ENCODE results near the gene FARSA. TPM values are rescaled to one million over a fixed set of nuclear protein-coding genes. Genes with fewer than 3 reads are reported as not detected.

FARSA gene
- total RNA-seq, 2 donors from 2014 or later: 31.8 to 76.8 TPM

DNA sequence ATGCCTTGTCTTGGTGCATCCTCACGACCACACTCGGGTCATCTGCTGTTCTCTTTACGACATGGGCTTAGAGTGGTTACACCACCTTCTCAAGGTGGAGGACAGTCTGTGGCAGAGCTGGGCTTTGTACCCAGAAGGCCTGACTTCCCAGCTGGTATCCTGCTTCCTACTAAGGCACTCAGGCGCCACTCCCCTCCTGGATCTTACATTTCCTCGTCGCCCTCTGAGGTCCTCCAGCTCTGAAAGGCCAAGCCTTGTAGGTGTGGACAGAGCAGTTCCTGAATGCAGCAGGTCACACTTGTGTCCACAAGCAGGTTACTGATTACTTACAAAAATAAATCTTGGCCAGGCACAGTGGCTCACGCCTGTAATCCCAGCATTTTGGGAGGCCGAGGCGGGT lies 26.3 kb downstream of the FARSA start:
- ATAC-seq (ENCODE audit: insufficient number of reproducible peaks, low FRiP score, low read depth): no peak
- no peaks in the 10 kb centered on the region for H3K9me3 ChIP-seq
- no peak for DNase-seq (ENCODE audit: low spot score)

GRCh38 chr19:12899891-12900518 lies 33.5 kb downstream of the FARSA start:
- Histone ChIP-seq H3K27ac (no peak overlapping the region), H3K27me3 (replicated peaks; ENCODE audit: insufficient read depth) (no peaks in the 10 kb centered on the region), H3K9me3 (no peaks in the 10 kb centered on the region), H3K36me3 (peaks cover 20% of the 10 kb centered on the region), H3K4me1 (ENCODE audit: control insufficient read depth in 1 of 2, low read depth in 2 of 2) (no peaks in the 10 kb centered on the region), H3K4me3 (no peak overlapping the region)
- DNase-seq (ENCODE audit: low spot score) (no peak), ATAC-seq (ENCODE audit: insufficient number of reproducible peaks, low FRiP score, low read depth) (no peak)
- no peak for TF ChIP-seq CTCF (IDR thresholded peaks at IDR 0.05)

More for the DNA sequence above, 26.3 kb downstream of the FARSA start:
- no peaks in the 10 kb centered on the region for H3K36me3 ChIP-seq
- H3K4me3 ChIP-seq: no peak overlapping the region
- no peak for TF ChIP-seq CTCF (IDR thresholded peaks at IDR 0.05)
- H3K4me1 ChIP-seq (ENCODE audit: control insufficient read depth in 1 of 2, low read depth in 2 of 2): peaks cover 0 to under 1% of the 10 kb centered on the region in 2 donors
- no peaks in the 10 kb centered on the region for H3K27me3 ChIP-seq (replicated peaks; ENCODE audit: insufficient read depth)
- H3K27ac ChIP-seq: no peak overlapping the region

DNA sequence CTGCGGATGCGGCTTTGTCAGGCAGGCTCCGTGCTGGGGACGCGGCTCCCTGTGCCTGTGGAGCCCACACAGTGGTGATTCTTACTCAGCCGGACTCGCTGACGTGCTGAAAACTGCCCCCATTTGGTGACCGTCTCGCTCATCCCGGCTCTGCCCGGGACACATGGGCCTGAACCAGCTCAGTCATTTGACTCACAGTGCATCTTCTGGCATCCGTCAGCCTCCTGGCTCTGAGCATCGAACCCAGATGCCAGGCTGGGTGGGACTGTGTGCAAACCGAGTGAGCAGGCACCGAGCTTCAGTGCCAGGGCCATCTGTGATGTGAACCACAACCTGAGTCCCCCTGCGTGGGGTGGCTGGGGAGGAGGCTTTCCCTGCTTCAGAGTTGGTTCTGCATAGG lies 37.1 kb downstream of the FARSA start:
- DNase-seq (ENCODE audit: low spot score): no peak
- peaks cover 4 to 11% of the 10 kb centered on the region in 2 donors for H3K4me1 ChIP-seq (ENCODE audit: control insufficient read depth in 1 of 2, low read depth in 2 of 2)
- no peak for TF ChIP-seq CTCF (IDR thresholded peaks at IDR 0.05)
- H3K27me3 ChIP-seq (replicated peaks; ENCODE audit: insufficient read depth): no peaks in the 10 kb centered on the region
- no peak for ATAC-seq (ENCODE audit: insufficient number of reproducible peaks, low FRiP score, low read depth)
- no peak overlapping the region for H3K27ac ChIP-seq
- peaks cover 20% of the 10 kb centered on the region for H3K36me3 ChIP-seq
- no peaks in the 10 kb centered on the region for H3K9me3 ChIP-seq
- H3K4me3 ChIP-seq: no peak overlapping the region

GRCh38 chr19:12893582-12893981 lies 39.9 kb downstream of the FARSA start:
- DNase-seq (ENCODE audit: low spot score): no peak

DNA sequence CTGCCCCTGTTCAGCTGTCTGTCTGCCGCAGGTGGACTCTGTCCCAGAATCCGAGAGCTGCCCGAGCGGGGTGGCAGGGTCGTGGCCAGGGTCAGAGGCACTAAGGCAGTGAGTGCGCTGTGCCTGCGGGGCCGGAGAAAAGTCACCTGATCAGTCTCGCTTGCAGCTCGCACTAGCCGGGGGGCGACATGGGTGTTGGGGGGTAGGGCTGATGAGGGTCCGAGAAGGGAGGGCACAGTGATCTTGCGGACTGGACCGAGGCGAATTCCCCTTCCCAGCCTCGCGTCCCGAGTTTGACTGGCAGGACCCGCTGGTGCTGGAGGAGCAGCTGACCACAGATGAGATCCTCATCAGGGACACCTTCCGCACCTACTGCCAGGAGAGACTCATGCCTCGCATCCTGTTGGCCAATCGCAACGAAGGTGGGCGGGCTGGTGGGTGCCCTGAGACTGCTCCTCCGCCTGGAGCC lies 41.9 kb downstream of the FARSA start:
- Histone ChIP-seq H3K27me3 (replicated peaks; ENCODE audit: insufficient read depth) (no peaks in the 10 kb centered on the region), H3K9me3 (no peaks in the 10 kb centered on the region), H3K36me3 (peaks cover 9% of the 10 kb centered on the region), H3K27ac (peak overlapping the region; percentile 55 to 81), H3K4me3 (peak overlapping the region; percentile 83), H3K4me1 (ENCODE audit: control insufficient read depth in 1 of 2, low read depth in 2 of 2) (peaks cover 4 to 17% of the 10 kb centered on the region in 2 donors)
- no peak for TF ChIP-seq CTCF (IDR thresholded peaks at IDR 0.05)
- no peak for DNase-seq (ENCODE audit: low spot score)
- ATAC-seq (ENCODE audit: insufficient number of reproducible peaks, low FRiP score, low read depth): no peak

More at GRCh38 chr19:12893582-12893981, 39.9 kb downstream of the FARSA start:
- Histone ChIP-seq H3K4me1 (ENCODE audit: control insufficient read depth in 1 of 2, low read depth in 2 of 2) (peaks cover 4 to 17% of the 10 kb centered on the region in 2 donors), H3K36me3 (peaks cover 20% of the 10 kb centered on the region), H3K4me3 (no peak overlapping the region), H3K9me3 (no peaks in the 10 kb centered on the region), H3K27ac (no peak overlapping the region), H3K27me3 (replicated peaks; ENCODE audit: insufficient read depth) (no peaks in the 10 kb centered on the region)
- ATAC-seq (ENCODE audit: insufficient number of reproducible peaks, low FRiP score, low read depth): no peak
- no peak for TF ChIP-seq CTCF (IDR thresholded peaks at IDR 0.05)
